8988T (cell line): ENCODE results near the gene GANC.
"Not testable (repeated sequence)": the region's sequence is repeated elsewhere in the genome, so short reads cannot be mapped to it uniquely, and the experiment has no call there.

Experiments used
- DNase-seq: peaks from one replicate; pipeline ENCODE4 v3.0.0; 2011

Gene GANC

DNA sequence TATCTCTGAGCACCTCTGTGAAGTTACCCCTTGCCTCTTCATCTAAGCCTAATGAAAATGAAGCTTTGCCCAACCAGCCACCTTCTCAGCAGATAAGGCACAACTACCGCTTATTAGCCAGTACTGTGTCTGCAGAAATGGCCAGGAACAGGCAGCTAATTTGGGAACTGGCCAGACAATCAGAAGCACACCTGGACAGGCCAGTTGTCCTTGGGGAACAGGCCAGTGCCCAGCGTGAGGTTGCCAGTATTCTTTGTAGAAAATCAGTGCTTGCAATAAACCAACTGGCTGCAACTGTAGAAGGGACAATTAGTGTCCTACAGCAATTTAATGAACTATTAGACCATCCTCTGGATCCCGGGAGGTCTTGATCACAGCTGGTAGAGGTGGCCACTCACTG is 10.7 kb downstream of the GANC start:
- DNase-seq: no peak

DNA sequence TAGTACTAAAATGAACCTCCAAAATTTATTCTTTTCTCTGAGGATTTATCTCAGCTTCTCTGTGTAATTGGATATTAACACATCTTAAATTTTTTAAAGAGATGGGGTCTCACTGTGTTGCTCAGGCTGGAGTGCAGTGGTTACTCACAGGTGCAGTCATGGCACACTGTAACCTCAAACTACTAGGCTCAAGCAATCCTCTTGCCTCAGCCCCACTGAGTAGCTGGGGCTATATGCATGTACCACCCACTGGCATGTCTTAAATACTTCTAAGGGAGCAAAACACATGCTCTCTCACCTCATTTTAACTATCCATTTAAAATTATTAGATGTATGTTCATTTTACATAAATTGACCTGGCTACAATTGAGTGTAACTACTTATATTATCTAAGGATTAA is 11.6 kb downstream of the GANC start:
- DNase-seq: no peak

DNA sequence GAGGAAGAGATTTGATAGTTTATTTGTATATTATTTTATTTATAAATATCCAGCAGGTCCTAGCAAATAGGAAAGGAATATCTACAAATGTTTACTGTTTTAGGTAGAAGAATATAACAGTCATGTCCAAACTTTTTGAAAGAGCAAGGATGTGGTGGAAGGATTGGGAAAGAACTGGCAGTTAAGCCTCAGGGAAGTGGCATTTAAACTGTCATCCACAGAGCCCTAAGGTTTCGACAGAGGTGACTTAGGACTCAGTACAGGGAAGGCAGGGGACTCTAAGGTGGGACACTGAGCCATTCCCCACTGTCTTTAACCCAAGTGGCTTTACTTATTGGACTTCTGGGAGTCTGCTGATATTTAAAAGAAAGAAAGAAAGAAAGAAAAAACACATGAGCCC is 12.0 kb downstream of the GANC start:
- no peak for DNase-seq

DNA sequence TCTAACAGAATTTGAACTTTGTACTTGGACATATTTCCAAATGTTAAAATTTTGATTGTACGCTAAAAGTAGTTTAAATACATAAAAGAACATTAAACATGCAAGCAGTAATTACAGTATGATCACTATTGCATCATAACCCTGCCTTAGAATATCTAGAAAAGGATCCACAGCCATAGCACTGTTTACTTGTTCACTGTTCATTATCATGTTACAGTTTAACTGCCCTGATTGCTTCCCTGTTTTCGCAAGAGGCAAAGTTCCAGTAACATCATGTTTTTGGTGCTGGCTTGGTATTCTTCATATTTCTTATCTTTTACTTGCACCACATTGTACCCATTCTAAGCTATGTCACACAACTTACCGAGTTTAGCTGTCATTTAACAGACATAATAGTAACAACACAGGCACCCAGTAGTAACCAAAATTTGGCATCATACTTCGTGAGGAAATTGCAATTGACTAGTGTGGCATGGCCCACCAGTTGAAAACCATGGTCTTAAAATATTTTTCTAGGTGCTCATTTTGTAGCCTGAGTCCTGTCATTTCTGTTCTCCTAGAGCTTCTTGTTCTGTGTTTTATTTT is 13.5 kb downstream of the GANC start:
- no peak for DNase-seq

DNA sequence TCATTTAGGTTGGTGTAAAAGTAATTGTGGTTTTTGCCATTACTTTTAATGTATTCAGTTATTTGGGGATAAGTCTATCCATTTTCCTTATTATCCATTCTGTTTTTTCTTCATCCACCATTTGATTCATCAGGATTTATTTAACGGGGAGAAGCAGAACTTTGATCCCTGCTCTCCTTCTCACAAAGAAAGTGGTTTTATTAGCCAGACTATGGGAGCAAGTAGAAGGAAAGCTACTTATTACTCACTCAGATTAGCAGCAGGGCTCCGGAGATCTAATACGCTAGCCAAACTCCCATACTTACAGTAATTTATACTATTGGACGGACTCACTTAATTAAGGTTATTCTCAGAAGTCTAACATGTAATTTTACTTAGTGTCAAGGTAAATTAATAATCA is 14.9 kb downstream of the GANC start:
- no peak for DNase-seq

DNA sequence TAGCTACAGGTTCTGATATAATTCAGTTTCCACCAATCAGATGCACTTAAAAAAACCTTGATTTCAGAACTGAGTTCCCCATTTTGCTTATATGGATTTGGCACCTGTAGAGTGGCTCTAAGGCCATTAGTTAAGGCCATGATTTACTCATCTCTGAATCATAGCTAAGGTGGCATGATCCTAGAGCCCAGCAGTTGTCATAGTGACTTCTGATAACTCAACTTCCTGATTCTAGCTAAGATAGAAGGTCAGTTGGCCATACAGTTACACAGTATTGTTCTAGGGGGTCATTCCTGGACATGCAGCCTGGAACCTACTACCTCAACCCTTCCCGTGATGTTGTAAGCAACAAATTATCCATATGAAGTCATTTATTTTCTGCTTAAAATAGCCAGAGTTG is 16.2 kb downstream of the GANC start:
- DNase-seq: no peak

DNA sequence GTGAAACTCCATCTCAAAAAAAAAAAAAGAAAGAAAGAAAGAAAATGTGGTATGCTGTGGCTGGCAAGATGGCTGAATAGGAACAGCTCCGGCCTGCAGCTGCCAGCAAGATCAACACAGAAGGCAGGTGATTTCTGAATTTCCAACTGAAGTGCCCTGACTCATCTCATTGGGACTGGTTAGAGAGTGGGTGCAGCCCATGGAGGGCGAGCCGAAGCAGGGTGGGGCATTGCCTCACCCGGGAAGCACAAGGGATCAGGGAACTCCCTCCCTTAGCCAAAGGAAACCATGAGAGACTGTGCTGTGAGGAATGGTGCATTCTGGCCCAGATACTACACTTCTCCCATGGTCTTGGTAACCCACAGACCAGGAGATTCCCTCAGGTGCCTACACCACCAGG is 28.0 kb downstream of the GANC start:
- DNase-seq: not testable (repeated sequence)

DNA sequence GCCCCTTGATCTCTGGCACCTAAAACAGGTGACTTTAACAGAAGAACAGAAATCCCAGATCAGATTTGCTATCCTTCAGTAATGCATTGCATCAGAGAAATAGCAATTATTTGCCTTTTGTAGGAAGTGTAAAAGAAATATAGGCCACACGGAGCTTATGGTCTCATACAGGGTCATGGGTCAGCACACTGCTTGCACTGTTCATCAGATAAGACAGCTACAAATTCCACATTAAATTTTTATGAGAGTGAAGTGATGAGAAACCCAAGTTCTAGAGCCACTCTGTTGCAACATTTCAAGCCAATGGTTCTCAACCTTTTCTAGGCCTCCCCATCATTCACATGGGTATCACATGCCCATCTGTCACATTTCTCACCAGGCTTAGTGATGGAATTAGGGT is 33.7 kb downstream of the GANC start:
- DNase-seq: no peak

DNA sequence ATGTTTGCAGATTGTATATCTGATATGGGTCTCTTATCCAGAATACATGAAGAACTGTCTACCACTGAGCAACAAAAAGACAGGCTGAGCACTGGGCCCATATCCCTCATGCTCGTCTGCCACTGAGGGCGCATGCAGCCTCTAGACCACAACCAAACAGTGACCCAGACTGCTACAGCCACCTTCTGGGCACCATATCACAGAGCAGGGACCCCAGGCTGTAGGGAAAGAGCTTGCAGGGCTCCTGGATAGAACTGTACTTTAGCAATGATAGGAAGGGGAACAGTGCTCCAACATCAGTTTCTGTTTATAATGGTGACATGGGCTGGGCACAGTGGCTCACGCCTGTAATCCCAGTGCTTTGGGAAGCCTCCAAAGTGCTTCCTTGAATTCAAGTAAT is 40.5 kb downstream of the GANC start:
- DNase-seq: no peak

DNA sequence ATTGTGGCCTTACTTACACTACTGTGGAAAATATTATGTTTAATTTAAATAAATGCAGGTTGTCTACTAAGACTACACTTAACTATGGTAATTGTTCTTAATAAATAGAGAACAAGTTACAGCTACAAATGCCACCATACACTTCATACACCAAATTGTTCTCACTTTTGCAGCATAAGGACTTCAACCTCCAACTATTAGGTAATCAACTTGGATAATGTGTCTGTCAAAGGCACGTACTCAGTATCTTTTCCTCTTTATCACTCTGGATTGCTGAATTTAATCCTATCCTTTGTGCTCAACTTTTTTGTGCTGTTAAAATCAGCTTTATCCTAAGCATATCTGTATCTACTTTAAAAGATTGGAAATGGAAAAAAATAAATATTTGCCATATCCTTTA is 41.8 kb downstream of the GANC start:
- DNase-seq: no peak

DNA sequence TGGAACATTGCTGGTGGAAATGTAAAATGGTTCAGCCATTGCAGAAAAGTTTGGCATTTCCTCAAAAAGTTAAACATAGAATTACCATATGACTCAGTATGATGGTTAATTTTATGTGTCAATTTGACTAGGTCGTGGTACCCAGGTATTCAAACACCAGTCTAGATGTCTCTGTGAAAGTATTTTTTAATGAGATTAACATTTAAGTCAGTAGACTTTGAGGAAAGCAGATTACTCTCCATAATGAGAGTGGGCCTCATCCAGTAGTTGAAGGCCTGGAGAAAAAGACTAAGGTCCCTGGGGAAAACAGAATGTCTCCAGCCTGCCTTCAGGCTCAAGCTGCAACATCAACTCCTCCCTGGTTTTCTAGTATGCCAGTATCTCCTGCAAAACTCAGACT is 42.5 kb downstream of the GANC start:
- DNase-seq: no peak

DNA sequence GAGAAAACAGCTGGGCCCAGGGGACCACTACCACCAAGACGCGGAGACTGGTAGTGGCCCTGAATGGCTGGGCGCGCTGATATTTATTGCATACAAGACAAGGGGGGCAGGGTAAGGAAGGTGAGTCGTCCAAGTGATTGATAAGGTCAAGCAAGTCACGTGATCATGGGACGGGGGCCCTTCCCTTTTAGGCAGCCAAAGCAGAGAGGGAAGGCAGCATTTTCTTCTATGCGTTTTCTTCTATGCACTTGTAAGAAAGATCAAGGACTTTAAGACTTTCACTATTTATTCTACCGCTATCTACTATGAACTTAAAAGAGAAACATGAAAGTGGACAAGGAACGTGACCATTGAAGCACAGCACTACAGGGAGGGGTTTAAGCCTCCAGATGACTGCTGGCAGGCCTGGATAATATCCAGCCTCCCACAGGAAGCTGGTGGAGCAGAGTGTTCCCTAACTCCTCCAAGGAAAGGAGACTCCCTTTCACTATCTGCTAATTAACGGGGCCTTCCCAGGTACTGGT is 43.3 kb downstream of the GANC start:
- DNase-seq: not testable (repeated sequence)

DNA sequence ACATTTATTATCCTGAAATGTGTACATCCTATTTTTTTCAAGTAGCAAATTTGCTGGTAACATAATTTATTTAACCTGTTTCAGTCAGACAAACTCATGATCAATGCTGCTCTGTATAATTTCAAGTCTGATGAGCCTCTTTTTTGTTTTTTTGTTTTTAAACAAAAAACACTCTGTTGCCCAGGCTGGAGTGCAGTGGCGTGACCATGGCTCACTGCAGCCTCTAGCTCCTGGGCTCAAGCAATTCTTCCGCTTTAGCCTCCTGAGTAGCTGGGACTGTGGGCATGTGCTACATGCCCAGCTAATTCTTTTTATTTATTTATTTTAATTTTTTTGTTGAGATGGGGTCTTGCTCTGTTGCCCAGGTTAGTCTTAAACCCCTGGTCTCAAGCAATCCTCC is 46.2 kb downstream of the GANC start:
- DNase-seq: no peak

DNA sequence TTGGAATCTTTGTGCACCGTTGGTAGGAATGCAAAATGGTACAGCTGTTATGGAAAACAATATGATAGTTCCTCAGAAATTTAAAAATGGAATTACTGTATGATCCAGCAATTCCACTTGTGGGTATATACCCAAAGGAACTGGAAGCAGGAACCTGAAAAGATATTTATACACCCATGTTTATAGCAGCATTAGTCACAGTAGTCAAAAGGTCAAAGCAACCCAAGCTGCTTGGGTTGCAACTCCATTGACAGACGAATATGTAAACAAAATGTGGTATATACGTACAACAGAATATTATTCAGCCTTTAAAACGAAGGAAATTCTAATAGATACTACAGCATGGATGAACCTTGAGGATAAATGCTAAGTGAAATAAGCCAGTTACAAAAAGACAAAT is 51.3 kb downstream of the GANC start:
- DNase-seq: no peak

DNA sequence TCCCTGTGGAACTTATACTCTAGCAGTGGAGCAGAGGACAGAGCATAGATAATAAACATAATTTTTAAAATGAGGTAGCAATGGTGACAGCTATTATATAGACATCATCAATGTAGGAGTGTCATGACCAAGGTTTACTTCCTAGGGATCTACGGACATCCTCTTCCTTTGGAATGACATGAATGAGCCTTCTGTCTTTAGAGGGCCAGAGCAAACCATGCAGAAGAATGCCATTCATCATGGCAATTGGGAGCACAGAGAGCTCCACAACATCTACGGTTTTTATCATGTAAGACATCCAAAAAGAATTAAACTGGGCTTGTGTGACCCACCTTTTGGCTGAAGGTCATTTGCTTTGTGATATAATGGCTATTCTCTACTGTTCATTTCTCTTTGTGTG is 56.2 kb downstream of the GANC start:
- no peak for DNase-seq

DNA sequence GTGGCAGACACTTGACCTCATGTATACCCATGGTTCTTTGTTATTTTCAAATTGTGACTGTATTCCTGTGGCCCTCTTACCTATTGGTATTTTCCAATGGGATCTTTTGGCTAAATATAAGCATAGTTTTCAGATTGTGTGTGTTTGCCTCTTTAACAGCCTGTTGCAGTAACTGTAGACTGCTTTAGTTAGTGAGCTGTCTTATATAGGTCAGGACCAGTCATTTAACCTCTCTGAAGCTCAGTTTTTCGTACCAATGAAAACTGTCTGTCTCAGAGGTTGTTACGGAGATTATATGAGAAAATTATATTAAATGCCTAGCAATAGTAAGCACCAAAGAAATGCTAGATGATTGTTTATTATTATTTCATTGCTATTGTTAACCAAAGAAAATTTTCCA is 57.0 kb downstream of the GANC start:
- DNase-seq: no peak

DNA sequence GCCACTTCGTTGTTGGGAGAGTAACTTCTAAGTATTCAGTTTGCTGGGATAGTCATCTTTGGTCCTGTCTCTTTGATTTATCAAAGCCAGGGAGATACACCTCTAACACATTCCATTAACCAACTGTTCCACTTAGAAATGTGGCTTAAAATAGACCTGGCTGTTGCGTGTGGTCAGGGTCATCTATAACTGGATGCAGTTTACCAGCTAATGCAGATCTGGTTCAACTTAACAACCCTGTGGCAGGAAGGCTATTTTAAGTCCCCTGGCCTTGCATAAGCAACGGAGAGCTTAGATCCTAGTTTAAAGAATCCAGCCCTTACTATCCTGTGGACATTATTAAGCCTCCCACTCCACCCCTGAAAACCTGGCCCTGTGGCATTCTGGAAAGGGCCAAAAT is 58.2 kb downstream of the GANC start:
- DNase-seq: no peak

DNA sequence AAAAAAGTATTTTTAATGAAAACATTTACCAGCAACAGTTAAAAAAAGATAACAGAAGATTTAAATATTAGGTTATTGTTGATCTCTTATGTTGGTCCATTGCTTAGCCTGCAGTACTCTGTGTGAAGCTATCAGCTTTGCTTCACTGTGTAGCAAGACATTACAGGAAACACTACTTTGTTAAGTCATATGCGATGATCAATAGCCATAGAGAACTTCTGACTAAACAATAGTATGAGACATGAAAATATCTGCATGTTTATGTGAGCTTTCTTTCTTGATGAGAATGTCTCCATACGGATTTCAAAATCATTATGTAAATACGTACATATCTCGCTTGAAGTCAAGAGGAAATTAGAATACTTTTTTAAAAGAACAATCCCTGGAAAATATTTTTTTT is 59.3 kb downstream of the GANC start:
- DNase-seq: no peak

DNA sequence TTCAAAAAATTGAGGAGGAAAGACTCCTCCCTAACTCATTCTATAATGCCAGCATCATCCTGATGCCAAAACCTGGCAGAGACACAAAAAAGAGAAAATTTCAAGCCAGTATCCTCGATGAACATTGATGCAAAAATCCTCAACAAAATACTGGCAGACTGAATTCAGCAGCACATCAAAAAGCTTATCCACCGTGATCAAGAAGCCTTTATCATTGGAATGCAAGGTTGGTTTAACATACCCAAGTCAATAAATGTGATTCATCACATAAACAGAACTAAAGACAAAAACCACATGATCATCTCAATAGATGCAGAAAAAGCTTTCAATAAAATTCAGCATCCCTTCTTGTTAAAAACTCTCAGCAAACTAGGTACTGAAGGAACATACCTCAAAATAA is 62.1 kb downstream of the GANC start:
- DNase-seq: no peak

DNA sequence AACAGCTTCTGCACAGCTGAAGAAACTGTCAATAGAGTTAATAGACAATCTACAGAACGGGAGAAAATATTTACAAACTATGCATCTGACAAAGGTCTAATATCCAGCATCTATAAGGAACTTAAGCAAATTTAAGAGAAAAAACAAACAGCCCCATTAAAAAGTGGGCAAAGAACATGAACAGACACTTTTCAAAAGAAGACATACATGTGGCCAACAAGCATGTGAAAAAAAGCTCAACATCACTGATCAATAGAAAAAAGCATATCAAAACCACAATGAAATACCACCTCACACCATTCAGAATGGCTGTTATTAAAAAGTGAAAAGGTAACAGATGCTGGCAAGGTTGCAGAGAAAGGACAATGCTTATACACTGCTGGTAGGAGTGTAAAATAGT is 63.6 kb downstream of the GANC start:
- DNase-seq: not testable (repeated sequence)

DNA sequence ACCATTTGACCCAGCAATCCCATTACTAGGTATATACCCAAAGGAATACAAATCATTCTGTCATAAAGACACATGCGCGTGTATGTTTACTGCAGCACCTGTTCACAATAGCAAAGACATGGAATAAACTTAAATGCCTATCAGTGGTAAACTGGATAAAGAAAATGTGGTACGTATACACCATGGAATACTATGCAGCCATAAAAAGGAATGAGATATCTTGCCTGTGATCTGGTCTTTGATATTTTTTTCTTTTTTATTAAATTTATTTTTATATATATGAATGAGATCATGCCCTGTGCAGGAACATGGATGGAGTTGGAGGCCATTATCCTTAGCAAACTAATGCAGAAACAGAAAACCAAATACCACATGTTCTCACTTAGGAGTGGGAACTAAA is 64.1 kb downstream of the GANC start:
- DNase-seq: not testable (repeated sequence)

DNA sequence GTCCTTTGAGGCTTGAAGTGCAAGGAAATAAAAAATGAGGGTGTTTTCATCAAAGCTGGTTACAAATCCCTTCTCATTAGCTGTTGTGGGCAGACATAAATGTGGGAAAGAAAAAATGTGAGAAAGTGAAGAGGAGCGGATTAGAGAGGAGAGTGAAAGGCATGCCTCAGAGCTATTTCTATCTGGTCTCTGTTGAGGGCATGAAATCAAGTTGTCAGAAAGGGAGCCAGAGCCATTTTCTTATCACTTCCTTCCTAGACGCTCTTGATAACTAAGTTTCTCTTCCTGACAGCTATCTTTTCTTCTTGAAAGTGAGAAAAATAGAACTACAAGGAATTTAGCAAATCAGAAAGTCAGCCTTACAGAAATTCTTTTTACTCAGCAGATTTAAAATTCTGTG is 65.5 kb downstream of the GANC start:
- DNase-seq: no peak

DNA sequence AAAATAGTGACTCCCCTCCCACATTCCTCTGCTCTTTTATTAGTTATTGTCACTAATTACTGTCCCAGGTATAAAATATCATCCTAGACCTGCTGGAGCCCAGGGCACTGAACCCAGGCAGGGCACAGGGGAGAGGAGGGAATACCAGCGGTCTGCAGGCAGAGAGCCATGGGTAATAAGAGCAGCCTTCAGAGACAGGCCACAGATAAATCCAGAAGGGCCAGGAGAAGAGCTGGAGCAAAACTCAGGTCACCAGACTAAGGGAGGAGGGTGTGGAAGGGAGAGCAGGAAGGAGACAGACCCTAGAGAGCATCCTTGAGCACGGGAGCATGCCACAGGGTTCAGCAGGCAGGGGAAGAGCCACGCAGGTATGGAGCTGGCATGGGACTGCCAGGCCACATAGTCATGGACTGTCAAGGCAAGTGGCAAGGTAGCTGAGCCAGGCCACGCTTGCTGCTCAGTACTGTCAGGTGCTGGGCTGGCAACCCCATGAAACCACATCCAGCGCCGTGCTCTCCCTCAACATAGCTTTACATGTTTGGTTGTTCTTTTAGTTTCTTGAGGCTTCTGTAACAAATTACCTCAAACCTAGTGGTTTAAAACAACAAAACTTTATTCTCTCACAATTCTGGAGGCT is 70.7 kb downstream of the GANC start:
- no peak for DNase-seq

DNA sequence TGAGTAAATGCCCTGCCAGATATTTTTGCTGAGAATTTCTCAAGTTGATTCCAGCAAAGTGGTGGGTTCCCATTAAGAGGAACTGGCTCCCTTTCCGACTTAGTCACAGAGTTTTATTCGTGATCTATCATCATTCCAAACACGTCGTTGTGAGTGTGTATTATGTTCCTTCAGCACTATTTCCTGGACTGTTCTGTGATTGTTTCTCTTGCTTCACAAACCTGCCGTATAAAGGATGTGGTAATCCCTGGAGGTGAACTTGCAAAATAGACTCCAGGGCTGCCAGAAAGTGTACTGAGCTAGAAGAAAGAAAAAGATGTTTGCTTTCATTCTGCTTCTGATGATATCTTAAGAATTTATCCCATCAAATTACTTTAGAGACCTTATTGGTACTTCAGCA is 71.8 kb downstream of the GANC start:
- no peak for DNase-seq

DNA sequence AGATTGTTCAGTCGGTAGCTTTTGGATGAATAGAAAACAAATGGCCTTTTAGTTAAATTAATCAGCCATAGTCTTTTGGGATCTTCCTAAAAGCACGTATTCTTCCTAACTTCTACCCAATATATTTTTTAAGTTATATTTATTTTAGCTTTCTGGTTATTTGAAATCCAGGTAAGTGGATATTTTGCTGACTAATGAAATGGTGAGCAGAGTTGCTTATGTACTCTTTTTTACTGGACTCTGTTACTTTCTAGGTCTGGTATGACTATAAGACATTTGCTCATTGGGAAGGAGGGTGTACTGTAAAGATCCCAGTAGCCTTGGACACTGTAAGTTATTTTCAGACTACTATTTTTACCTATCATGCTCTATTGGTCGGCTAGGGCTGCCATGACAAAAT is 72.5 kb downstream of the GANC start:
- DNase-seq: no peak
